Muscle of leg (tissue), 11 donors: ENCODE data around the gene FOXF2. TPM values are rescaled to one million over a fixed set of nuclear protein-coding genes. Genes with fewer than 3 reads are reported as not detected.
A peak's percentile ranks its signal among the peaks of the same experiment; 100 is the strongest.

Experiments
- DNase-seq: peaks from one replicate; pipeline ENCODE4 v3.0.0; 2013
- H3K27ac ChIP-seq: one replicate; pipeline ENCODE4 v1.5.1; 2013; ENCODE audit warnings: mild to moderate bottlenecking, low read length, control low read depth
- H3K27me3 ChIP-seq: one replicate; pipeline ENCODE4 v1.6.1; 2013; ENCODE audit warnings: low read length; ENCODE audit not compliant: control insufficient read depth, insufficient read depth
- H3K36me3 ChIP-seq: one replicate; pipeline ENCODE4 v1.6.1; 2013; ENCODE audit warnings: low read length; ENCODE audit not compliant: control insufficient read depth, insufficient read depth
- H3K4me1 ChIP-seq: one replicate; pipeline ENCODE4 v1.6.1; 2013; ENCODE audit warnings: low read length; ENCODE audit not compliant: control insufficient read depth, insufficient read depth
- H3K4me3 ChIP-seq: one replicate; pipeline ENCODE4 v1.5.1; 2013; ENCODE audit warnings: low read length, control low read depth
- H3K9me3 ChIP-seq: replicated peaks from 2 replicates; pipeline ENCODE4 v1.6.1; 2013; ENCODE audit warnings: low read depth, low read length; ENCODE audit not compliant: control insufficient read depth
- WGBS: methylation state at CpG from one replicate; pipeline ENCODE4 v1.1.5; 2013; ENCODE audit warnings: missing lambda C conversion rate; ENCODE audit not compliant: insufficient coverage; 5-methylcytosine and 5-hydroxymethylcytosine counted together
- polyA plus RNA-seq, 8 donors: library from polyadenylated mRNA; unstranded; fragments of 120-200 nt; gene quantifications; one replicate each; pipeline versions ENCODE4 v1.2.1 to v1.2.3, GENCODE V29; 2013; ENCODE audit warnings: inconsistent platforms in 1 of 8, low replicate concordance in 1 of 8; ENCODE audit not compliant: insufficient read length in 8 of 8, insufficient read depth in 1 of 8
- total RNA-seq: library from RNA; stranded (reverse); fragments of 120-200 nt; gene quantifications from one replicate; pipeline ENCODE4 v1.2.4, GENCODE V29; 2013

Gene FOXF2
- total and polyA plus RNA-seq, 9 donors = 0.18 to 4.0 (median 0.37) TPM

- WGBS = 4% methylated on average over 70 of the region's 71 CpGs
These were observed 5.4 kb upstream of the FOXF2 start for GRCh38 chr6:1383729-1384548.

DNA sequence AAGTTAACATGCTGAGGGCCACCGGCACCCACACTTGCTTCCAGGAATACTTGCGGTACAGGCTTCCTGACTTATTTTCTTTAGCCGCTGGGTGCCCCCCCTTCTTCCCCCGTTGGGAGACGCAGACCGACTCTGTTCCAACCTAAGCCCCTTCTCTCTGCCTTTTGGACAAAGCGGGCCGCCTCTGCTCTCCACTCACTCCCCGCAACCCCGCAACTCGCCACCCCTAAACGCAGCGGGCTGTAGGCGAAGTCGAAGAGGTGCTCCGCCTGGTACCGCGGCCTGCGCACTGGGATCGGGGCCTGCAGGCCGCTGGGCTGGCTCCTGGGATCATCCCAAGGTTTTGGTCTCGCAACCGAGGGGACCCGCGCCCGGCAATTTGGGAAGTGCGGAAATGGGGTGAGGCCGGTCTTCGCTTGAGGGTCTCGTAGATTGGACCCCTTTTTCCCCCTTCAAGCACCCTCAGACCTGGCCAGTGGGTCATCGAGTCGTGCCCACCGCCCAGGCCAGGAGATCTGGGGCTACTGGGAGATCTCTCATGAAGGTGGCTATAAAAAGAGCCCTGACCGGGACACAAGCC, 4.7 kb upstream of the FOXF2 start:
- 10% methylated on average over 21 of the region's 34 CpGs for WGBS
- Histone ChIP-seq H3K4me3 (no peak overlapping the region), H3K4me1 (peaks cover 30% of the 10 kb centered on the region), H3K9me3 (no peaks in the 10 kb centered on the region), H3K27me3 (peaks cover 95% of the 10 kb centered on the region), H3K36me3 (no peaks in the 10 kb centered on the region), H3K27ac (no peak overlapping the region)
- no peak for DNase-seq

More at GRCh38 chr6:1383729-1384548, 5.4 kb upstream of the FOXF2 start:
- DNase-seq = no peak
- Histone ChIP-seq H3K27me3 (peaks cover 98% of the 10 kb centered on the region), H3K4me1 (peaks cover 33% of the 10 kb centered on the region), H3K4me3 (no peak overlapping the region), H3K27ac (no peak overlapping the region), H3K36me3 (no peaks in the 10 kb centered on the region), H3K9me3 (no peaks in the 10 kb centered on the region)

- WGBS = 25% methylated on average over 13 of the region's 39 CpGs
- Histone ChIP-seq H3K27me3 (peaks cover 93% of the 10 kb centered on the region), H3K4me3 (no peak overlapping the region), H3K36me3 (no peaks in the 10 kb centered on the region), H3K4me1 (peaks cover 33% of the 10 kb centered on the region), H3K9me3 (no peaks in the 10 kb centered on the region), H3K27ac (no peak overlapping the region)
- DNase-seq = no peak
These were observed 4.0 kb upstream of the FOXF2 start for GRCh38 chr6:1385129-1386037.

GRCh38 chr6:1386038-1386709, 3.2 kb upstream of the FOXF2 start:
- no peak overlapping the region for H3K4me3 ChIP-seq
- no peaks in the 10 kb centered on the region for H3K36me3 ChIP-seq
- peaks cover 93% of the 10 kb centered on the region for H3K27me3 ChIP-seq
- H3K27ac ChIP-seq = no peak overlapping the region
- DNase-seq = no peak
- WGBS = 63% methylated on average over 2 of the region's 4 CpGs
- no peaks in the 10 kb centered on the region for H3K9me3 ChIP-seq
- peaks cover 38% of the 10 kb centered on the region for H3K4me1 ChIP-seq

DNA sequence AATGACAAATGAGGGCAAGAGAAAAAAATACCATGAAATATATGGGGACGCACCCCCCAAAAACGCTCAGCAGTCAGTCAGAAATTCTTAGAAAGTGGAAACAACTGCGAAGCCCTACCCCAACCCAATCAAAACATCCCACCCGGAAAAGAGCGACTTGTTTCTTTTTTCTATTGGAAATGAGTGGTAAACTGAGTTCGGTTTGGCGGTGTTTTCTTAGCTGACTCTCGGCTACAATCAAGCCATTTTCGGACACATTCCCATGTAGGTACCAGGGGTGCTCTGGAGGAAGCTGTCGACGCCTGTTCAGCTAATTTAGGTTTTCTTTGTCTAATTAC, 1.9 kb upstream of the FOXF2 start:
- no peak overlapping the region for H3K27ac ChIP-seq

DNA sequence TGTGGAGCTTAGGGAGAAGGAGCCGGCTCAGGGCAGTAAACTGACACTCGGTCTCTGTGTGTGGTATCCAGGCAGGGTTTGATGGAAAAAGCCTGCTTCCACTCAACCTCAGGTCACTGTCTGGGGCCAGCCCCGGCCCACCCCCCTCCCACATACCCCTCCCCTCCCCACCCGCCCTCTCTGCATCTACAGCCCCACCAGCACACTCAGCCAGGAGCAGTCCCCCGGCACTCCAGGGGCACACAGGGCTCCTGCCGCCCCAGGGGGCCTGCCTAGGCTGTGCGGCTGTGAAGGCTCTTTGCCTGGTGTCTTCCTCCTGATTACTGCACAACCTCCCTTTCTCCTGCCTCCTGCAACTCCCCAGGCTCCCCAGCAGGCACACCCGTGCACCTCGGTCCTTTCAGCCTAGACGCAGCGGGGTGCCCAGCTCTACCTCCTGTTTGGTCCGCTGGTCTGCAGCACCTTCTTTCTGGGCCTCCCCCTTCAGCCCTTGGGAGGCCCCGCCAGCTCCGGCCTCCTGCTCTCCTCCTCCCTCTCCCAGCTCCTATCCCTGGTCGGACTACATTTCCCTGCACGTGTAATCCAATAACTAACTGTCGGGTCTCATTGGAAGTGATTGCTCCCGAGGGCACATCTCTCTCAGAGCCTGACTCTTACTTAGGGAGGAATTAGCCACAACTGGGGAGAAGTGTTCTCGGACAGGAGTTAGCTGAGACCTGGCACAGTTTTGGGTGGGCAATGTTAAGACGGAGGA, 1.3 kb upstream of the FOXF2 start:
- no peak overlapping the region for H3K4me3 ChIP-seq
- 7% methylated on average over 14 of the region's 20 CpGs for WGBS

More for the DNA sequence above, 1.9 kb upstream of the FOXF2 start:
- H3K4me1 ChIP-seq = peaks cover 29% of the 10 kb centered on the region
- no peak for DNase-seq
- H3K4me3 ChIP-seq = no peak overlapping the region
- WGBS = 40% methylated on average over 3 of the region's 11 CpGs
- H3K9me3 ChIP-seq = no peaks in the 10 kb centered on the region
- no peaks in the 10 kb centered on the region for H3K36me3 ChIP-seq
- H3K27me3 ChIP-seq = peaks cover 94% of the 10 kb centered on the region

DNA sequence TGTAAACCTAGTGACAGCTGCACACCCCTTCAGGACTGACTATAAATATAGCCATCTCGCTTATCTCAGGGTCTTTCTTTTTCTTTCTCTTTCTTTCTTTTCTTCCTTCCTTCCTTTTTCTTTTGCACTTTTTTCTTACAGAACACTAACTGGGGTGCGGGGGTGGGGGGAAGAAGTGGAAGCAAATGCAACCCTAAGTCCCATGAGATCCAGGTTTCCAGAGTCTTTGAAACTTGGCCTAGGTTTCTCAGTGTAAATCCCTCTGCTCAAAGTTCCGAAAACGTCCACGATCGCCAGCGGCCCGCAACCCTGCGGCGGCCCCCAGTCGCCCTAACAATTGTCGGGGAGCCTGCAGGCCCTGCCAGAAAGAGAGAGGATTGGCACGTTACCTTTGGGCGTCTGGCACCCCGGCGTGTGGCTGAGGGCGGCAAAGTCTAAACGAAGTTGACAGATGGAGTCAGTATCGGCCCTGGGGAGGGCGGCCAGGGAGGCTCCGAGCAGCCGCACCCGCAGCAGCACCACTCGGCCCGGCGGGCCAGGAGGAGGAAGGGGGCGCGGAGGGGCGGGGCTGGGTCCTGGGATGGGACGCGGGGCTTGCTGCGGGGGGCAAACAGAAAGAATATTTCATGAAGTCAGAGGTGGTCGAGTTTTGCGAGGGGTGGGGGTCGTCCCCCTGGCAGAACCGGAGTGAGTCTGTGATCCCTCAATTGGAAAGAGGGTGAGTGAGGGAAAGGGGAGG, 577 bp upstream of the FOXF2 start:
- DNase-seq = no peak
- Histone ChIP-seq H3K4me1 (peaks cover 29% of the 10 kb centered on the region), H3K27me3 (peaks cover 94% of the 10 kb centered on the region), H3K4me3 (no peak overlapping the region), H3K36me3 (no peaks in the 10 kb centered on the region), H3K27ac (no peak overlapping the region), H3K9me3 (no peaks in the 10 kb centered on the region)
- 3% methylated on average over 33 of the region's 36 CpGs for WGBS

More for the DNA sequence above, 1.3 kb upstream of the FOXF2 start:
- Histone ChIP-seq H3K27me3 (peaks cover 94% of the 10 kb centered on the region), H3K9me3 (no peaks in the 10 kb centered on the region), H3K27ac (no peak overlapping the region), H3K4me1 (peaks cover 24% of the 10 kb centered on the region), H3K36me3 (no peaks in the 10 kb centered on the region)
- DNase-seq = no peak

GRCh38 chr6:1390133-1390945, 963 bp downstream of the FOXF2 start:
- Histone ChIP-seq H3K9me3 (no peaks in the 10 kb centered on the region), H3K27me3 (peaks cover 92% of the 10 kb centered on the region), H3K4me3 (peak overlapping the region; percentile 31), H3K27ac (no peak overlapping the region), H3K36me3 (no peaks in the 10 kb centered on the region), H3K4me1 (peaks cover 30% of the 10 kb centered on the region)
- WGBS = under 1% methylated on average over 101 of the region's 106 CpGs
- DNase-seq = peak; percentile 75
